ENCODE measurements around the gene NEIL3.
A peak's percentile ranks its signal among the peaks of the same experiment; 100 is the strongest.

Gene NEIL3

GRCh38 chr4:177351622-177352244 lies 42.1 kb downstream of the NEIL3 start:
- Histone ChIP-seq H3K4me3 (IDR thresholded peaks at IDR 0.05; ENCODE audit: insufficient read depth, low read depth, low read length) (no peak overlapping the region), H3K9ac (no peak overlapping the region), H3K79me2 (ENCODE audit: insufficient read depth, low read depth) (no peaks in the 10 kb centered on the region), H3K4me1 (ENCODE audit: low read depth, poor library complexity, severe bottlenecking) (no peaks in the 10 kb centered on the region), H3K27me3 (ENCODE audit: insufficient read depth, low read depth) (no peaks in the 10 kb centered on the region), H3K4me2 (no peak overlapping the region), H3K36me3 (ENCODE audit: insufficient read depth) (no peaks in the 10 kb centered on the region), H2AFZ (ENCODE audit: low read depth) (no peak overlapping the region), H3K27ac (no peak overlapping the region), H4K20me1 (ENCODE audit: insufficient read depth) (no peaks in the 10 kb centered on the region)
- TF ChIP-seq, protein P1, sequence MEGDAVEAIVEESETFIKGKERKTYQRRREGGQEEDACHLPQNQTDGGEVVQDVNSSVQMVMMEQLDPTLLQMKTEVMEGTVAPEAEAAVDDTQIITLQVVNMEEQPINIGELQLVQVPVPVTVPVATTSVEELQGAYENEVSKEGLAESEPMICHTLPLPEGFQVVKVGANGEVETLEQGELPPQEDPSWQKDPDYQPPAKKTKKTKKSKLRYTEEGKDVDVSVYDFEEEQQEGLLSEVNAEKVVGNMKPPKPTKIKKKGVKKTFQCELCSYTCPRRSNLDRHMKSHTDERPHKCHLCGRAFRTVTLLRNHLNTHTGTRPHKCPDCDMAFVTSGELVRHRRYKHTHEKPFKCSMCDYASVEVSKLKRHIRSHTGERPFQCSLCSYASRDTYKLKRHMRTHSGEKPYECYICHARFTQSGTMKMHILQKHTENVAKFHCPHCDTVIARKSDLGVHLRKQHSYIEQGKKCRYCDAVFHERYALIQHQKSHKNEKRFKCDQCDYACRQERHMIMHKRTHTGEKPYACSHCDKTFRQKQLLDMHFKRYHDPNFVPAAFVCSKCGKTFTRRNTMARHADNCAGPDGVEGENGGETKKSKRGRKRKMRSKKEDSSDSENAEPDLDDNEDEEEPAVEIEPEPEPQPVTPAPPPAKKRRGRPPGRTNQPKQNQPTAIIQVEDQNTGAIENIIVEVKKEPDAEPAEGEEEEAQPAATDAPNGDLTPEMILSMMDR (conservative IDR thresholded peaks at IDR 0.05; ENCODE audit: low read depth, low read length) = no peak

GRCh38 chr4:177356206-177356605 lies 46.5 kb downstream of the NEIL3 start:
- no peak overlapping the region for H3K27ac ChIP-seq
- H3K79me2 ChIP-seq (ENCODE audit: insufficient read depth, low read depth) = no peaks in the 10 kb centered on the region
- TF ChIP-seq, protein P1 (conservative IDR thresholded peaks at IDR 0.05; ENCODE audit: low read depth, low read length) = no peak
- H3K27me3 ChIP-seq (ENCODE audit: insufficient read depth, low read depth) = no peaks in the 10 kb centered on the region
- H3K9ac ChIP-seq = no peak overlapping the region
- H4K20me1 ChIP-seq (ENCODE audit: insufficient read depth) = no peaks in the 10 kb centered on the region
- H3K36me3 ChIP-seq (ENCODE audit: insufficient read depth) = no peaks in the 10 kb centered on the region
- no peak overlapping the region for H3K4me2 ChIP-seq
- H3K4me1 ChIP-seq (ENCODE audit: low read depth, poor library complexity, severe bottlenecking) = no peaks in the 10 kb centered on the region
- no peak overlapping the region for H2AFZ ChIP-seq (ENCODE audit: low read depth)
- no peak overlapping the region for H3K4me3 ChIP-seq (IDR thresholded peaks at IDR 0.05; ENCODE audit: insufficient read depth, low read depth, low read length)

DNA sequence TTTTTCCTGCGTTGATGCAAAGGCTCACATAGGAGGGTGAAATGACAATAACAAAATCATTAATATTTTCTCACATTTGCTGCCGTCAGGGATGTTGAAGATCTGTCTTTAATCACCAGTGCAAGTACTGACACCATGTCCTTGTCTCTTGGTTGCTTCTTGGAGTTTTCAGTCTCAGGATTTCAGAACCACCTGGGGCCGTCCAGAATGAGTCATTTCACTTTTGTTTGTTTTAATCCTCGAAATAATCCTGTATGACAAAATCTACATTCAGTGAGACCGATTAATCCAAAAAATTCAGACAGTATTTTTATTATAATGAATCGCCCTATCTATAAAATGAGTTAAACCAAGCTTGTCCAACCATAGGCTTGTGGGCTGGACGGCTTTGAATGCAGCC lies 47.2 kb downstream of the NEIL3 start:
- Histone ChIP-seq H2AFZ (ENCODE audit: low read depth) (no peak overlapping the region), H3K36me3 (ENCODE audit: insufficient read depth) (no peaks in the 10 kb centered on the region), H3K79me2 (ENCODE audit: insufficient read depth, low read depth) (no peaks in the 10 kb centered on the region), H4K20me1 (ENCODE audit: insufficient read depth) (no peaks in the 10 kb centered on the region), H3K9ac (no peak overlapping the region), H3K4me3 (IDR thresholded peaks at IDR 0.05; ENCODE audit: insufficient read depth, low read depth, low read length) (no peak overlapping the region), H3K27me3 (ENCODE audit: insufficient read depth, low read depth) (no peaks in the 10 kb centered on the region), H3K27ac (no peak overlapping the region), H3K4me1 (ENCODE audit: low read depth, poor library complexity, severe bottlenecking) (no peaks in the 10 kb centered on the region), H3K4me2 (no peak overlapping the region)
- TF ChIP-seq, protein P1 (conservative IDR thresholded peaks at IDR 0.05; ENCODE audit: low read depth, low read length) = no peak

DNA sequence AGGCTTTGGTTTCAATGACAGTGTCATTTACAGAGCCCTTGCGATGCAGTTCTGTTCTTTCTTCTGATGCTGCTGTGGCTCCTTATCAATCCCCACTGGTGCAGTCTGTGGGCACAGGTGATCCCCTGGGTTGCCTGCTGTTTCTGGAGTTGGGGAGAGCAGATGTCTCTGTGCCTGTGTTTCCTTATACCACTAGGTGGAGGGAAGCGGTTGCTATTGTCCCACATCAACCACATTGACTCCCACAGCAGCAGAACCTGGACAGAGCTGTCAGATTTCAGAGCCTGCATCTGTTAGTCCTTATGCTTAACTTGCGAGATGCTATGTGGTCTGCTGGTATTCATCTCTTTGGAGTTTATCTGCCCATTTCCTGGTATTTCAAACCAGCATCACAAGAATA lies 57.7 kb downstream of the NEIL3 start:
- no peaks in the 10 kb centered on the region for H4K20me1 ChIP-seq (ENCODE audit: insufficient read depth)

More for the DNA sequence above, 57.7 kb downstream of the NEIL3 start:
- Histone ChIP-seq H2AFZ (ENCODE audit: low read depth) (no peak overlapping the region), H3K27ac (peak overlapping the region; percentile 5; the same call in 1 of the 2 replicates), H3K79me2 (ENCODE audit: insufficient read depth, low read depth) (no peaks in the 10 kb centered on the region), H3K4me1 (ENCODE audit: low read depth, poor library complexity, severe bottlenecking) (peaks cover 17% of the 10 kb centered on the region), H3K27me3 (ENCODE audit: insufficient read depth, low read depth) (no peaks in the 10 kb centered on the region), H3K9ac (no peak overlapping the region), H3K36me3 (ENCODE audit: insufficient read depth) (no peaks in the 10 kb centered on the region), H3K4me3 (IDR thresholded peaks at IDR 0.05; ENCODE audit: insufficient read depth, low read depth, low read length) (no peak overlapping the region), H3K4me2 (no peak overlapping the region)
- TF ChIP-seq, protein P1 (conservative IDR thresholded peaks at IDR 0.05; ENCODE audit: low read depth, low read length) = 0 out of 2 replicates have a peak, but pooled peaks have one; percentile 19
